Hematopoietic multipotent progenitor cell treated with erythropoietin and hydrocortisone succinate and interleukin-3 and kit ligand, for 8 days (in vitro differentiated cells): ENCODE data around the gene ALDH18A1.

Experiments used
- DNase-seq: peaks from one replicate; pipeline ENCODE4 v3.0.0-alpha.2; 2015

ALDH18A1 gene

GRCh38 chr10:95574649-95575365 is 81.7 kb downstream of the ALDH18A1 start:
- no peak for DNase-seq

GRCh38 chr10:95573964-95574604 is 82.4 kb downstream of the ALDH18A1 start:
- DNase-seq, result no peak

GRCh38 chr10:95573527-95573926 is 83.0 kb downstream of the ALDH18A1 start:
- no peak for DNase-seq

- no peak for DNase-seq
Observed at GRCh38 chr10:95572131-95572820, 84.2 kb downstream of the ALDH18A1 start.

GRCh38 chr10:95571390-95571789 is 85.1 kb downstream of the ALDH18A1 start:
- no peak for DNase-seq

- no peak for DNase-seq
Observed at GRCh38 chr10:95569368-95569767, 87.1 kb downstream of the ALDH18A1 start.

- DNase-seq, result no peak
Observed at GRCh38 chr10:95567903-95568630, 88.4 kb downstream of the ALDH18A1 start.

GRCh38 chr10:95566136-95566535 is 90.4 kb downstream of the ALDH18A1 start:
- no peak for DNase-seq

GRCh38 chr10:95565336-95565735 is 91.2 kb downstream of the ALDH18A1 start:
- DNase-seq, result no peak

- DNase-seq, result no peak
Observed at GRCh38 chr10:95564291-95564690, 92.2 kb downstream of the ALDH18A1 start.

- DNase-seq, result peak; percentile 26
Observed at GRCh38 chr10:95562341-95562965, 94.1 kb downstream of the ALDH18A1 start.

- DNase-seq, result no peak
Observed at GRCh38 chr10:95561864-95562177, 94.7 kb downstream of the ALDH18A1 start.

GRCh38 chr10:95561177-95561863 is 95.2 kb downstream of the ALDH18A1 start, which contains the start of gene SORBS1:
Gene SORBS1, minus strand, starts transcription at chr10:95561371. Its CDS starts 120,236 bp downstream, at chr10:95441135.
- peak; percentile 95 for DNase-seq

- peak; percentile 18 for DNase-seq
Observed at GRCh38 chr10:95560278-95561176, 96.0 kb downstream of the ALDH18A1 start.

- DNase-seq, result no peak
Observed at GRCh38 chr10:95559896-95560277, 96.6 kb downstream of the ALDH18A1 start.

GRCh38 chr10:95559471-95559870 is 97.0 kb downstream of the ALDH18A1 start:
- DNase-seq, result no peak

- DNase-seq, result no peak
Observed at GRCh38 chr10:95558593-95559320, 97.8 kb downstream of the ALDH18A1 start.

- no peak for DNase-seq
Observed at GRCh38 chr10:95556994-95557767, 99.3 kb downstream of the ALDH18A1 start.
